Activated CD8-positive, alpha-beta memory T cell treated with anti-CD3 and anti-CD28 coated beads, Interleukin-2, amount 50 U/mL, for 4 hours (primary cell): ENCODE measurements around the gene PPP2R2D.
"Not testable (repeated sequence)": the region's sequence is repeated elsewhere in the genome, so short reads cannot be mapped to it uniquely, and the experiment has no call there.

Experiments used
- DNase-seq: peaks from one replicate; pipeline ENCODE4 v3.0.0-alpha.2; 2020

The PPP2R2D gene

DNA sequence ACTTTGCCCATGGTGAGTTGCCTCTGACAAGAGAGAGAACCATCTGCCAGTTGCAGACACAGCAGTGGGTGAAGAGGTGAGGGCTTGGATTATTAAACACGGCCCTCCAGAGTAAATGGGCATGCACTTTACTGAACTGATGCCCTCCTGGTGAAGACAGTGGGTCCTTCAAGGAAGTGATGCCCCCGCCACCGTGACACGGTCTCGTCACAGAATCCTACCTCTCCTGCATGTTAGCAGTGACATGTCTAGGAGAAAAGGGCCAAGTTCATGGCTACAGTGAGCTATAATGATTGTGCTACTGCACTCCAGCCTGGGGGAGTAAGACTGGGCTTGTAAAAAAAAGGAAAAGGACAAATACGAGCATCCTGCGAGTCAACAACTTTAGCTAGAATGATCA, 78.5 kb downstream of the PPP2R2D start:
- DNase-seq: no peak

- no peak for DNase-seq
Measured at GRCh38 chr10:131979821-131980270, 79.0 kb downstream of the PPP2R2D start.

DNA sequence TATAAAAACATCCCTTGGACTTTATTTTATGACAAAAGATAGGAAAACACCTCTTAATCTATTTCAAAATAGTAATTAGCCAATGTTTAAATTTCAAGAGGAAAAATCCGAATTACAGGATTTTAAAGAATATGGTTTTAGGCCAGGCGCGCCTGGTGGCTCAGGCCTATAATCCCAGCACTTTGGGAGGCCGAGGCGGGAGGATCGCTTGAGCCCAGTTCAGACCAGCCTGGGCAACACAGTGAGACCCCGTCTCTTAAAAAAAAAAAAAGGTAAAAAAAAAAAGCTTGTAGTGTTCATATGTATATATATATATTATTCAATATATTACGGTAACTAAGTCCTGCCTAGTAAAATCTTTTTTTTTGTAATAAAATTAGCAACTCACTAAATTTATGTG, 79.5 kb downstream of the PPP2R2D start:
- DNase-seq: no peak

- no peak for DNase-seq
Measured at GRCh38 chr10:131980761-131981428, 80.1 kb downstream of the PPP2R2D start.

DNA sequence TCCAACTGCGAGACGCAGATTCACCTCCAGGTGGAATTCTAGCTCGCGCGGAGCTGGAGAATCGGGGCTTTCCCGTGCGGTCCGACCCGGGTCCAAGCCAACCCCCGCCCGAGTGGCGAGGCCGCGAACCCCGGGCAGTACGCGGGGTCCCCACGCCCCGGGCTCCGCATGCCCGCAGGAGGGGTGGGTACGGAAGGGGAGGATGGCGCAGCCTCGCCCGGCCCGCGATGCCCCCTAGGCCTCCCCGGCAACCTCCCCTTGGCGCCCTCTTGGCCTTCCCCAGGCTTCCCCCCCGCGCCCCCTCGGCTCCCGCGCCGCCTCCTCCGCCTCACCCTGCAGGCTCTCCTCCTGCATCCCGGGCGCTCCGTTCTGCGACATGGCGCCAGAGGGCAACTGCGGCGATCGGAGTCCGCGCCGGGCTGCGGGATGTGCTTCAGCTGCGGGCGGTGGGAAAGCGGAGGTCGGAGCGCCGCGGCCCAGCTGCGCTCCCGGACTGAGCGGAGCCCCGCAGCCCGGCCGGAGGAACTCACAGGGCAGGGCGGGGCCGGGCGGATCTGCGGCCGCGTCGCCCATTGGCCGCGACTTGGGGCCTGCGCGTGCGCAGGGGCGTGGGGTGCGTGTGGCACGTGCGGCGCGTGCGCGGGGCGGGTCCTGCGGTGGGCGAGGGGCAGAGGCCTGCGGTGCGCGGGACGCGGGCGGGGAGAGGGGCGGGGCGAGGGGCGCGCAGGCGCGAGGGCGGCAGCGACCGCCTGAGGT, 80.8 kb downstream of the PPP2R2D start, which contains the start of gene BNIP3:
Gene BNIP3, minus strand, starts transcription at position 495 of the 756 bp plus-strand sequence. Its CDS starts 117 bp downstream, at position 378.
- peak; percentile 96 for DNase-seq

DNA sequence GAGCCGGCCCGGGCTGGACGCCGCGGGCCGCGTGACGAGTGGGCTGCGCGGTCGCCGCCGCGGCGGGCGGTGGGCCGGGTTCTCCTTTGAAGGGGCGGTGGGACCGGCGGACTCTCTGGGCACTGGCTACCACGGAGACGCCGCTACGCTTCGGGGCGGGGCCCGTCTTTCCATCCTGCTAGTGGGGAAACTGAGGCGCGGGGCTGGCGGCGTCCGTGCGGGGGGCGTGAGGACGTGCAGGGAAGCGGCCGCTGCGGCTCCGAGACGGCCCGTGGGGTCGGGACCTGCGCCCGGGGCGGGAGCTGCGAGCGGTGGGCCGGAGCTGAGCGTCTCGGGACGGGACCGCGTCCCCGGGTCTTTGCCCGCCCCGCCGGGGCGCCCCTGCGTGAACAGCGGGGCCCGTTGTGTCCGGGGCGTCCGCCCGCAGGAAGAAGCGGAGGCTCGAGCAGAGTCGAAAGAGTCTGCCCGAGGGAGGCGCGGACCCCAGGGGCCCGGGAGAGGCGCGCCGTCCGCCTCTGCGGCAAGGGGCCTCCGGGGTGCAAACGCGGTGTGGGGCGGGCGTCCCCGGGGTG, 81.5 kb downstream of the PPP2R2D start:
- no peak for DNase-seq

DNA sequence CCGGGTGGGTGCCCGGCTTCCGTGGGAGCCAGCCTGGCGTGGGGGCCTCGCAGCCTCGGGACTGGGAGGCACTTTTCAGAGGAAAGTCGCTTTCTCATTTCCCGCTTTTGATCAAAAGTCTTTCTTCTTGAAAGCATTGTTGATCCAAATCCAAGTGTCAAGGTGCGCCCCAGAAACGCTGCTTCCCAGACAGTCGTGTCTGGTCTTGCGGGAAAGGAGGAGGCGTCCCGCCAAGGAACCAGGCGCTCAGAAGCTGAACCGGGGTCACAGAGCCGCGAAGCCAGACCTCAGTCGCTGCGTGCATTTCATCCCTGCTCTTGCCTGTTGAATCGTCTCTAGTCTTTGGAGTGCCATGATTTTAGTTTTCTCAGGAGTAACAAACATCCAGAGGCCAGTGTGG, 82.0 kb downstream of the PPP2R2D start:
- DNase-seq: no peak

- no peak for DNase-seq
Measured at GRCh38 chr10:131983780-131984179, 83.0 kb downstream of the PPP2R2D start.

- not testable (repeated sequence) for DNase-seq
Measured at GRCh38 chr10:131986851-131987250, 86.0 kb downstream of the PPP2R2D start.

DNA sequence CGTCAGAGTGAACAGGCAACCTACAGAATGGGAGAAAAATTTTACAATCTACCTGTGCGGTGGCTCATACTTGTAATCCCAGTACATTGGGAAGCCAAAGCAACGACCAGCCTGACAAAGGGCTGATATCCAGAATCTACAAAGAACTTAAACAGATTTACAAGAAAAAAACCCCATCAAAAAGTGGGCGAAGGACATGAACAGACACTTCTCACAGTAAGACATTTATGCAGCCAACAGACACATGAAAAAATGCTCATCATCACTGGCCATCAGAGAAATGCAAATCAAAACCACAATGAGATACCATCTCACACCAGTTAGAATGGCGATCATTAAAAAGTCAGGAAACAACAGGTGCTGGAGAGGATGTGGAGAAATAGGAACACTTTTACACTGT, 86.5 kb downstream of the PPP2R2D start:
- DNase-seq: not testable (repeated sequence)

DNA sequence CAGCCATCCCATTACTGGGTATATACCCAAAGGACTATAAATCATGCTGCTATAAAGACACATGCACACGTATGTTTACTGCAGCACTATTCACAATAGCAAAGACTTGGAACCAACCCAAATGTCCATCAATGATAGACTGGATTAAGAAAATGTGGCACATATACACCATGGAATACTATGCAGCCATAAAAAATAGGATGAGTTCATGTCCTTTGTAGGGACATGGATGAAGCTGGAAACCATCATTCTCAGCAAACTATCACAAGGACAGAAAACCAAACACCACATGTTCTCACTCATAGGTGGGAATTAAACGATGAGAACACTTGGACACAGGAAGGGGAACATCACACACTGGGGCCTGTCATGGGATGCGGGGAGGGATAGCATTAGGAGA, 87.0 kb downstream of the PPP2R2D start:
- not testable (repeated sequence) for DNase-seq

GRCh38 chr10:131991726-131992125, 90.9 kb downstream of the PPP2R2D start:
- DNase-seq: no peak

- no peak for DNase-seq
Measured at GRCh38 chr10:131993275-131993674, 92.5 kb downstream of the PPP2R2D start.

DNA sequence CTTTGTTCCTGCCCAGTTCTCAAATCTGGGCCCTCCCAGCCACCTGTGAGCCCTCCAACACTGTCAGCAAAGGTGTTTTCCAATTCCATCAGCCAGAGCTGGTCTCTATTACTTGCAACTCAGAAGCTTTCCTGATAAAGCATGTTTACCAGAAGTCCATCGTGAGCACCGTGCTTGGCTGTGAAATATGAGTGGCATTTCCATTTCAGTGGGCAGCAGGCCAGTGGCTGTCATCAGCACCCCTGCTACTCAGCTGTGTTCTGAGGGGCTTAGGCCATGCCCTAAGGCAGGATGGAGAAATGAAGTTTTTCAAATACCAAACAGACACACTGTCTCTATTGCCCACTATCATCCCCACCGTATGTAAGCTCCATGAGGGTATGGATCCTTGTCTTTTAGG, 93.6 kb downstream of the PPP2R2D start:
- no peak for DNase-seq

DNA sequence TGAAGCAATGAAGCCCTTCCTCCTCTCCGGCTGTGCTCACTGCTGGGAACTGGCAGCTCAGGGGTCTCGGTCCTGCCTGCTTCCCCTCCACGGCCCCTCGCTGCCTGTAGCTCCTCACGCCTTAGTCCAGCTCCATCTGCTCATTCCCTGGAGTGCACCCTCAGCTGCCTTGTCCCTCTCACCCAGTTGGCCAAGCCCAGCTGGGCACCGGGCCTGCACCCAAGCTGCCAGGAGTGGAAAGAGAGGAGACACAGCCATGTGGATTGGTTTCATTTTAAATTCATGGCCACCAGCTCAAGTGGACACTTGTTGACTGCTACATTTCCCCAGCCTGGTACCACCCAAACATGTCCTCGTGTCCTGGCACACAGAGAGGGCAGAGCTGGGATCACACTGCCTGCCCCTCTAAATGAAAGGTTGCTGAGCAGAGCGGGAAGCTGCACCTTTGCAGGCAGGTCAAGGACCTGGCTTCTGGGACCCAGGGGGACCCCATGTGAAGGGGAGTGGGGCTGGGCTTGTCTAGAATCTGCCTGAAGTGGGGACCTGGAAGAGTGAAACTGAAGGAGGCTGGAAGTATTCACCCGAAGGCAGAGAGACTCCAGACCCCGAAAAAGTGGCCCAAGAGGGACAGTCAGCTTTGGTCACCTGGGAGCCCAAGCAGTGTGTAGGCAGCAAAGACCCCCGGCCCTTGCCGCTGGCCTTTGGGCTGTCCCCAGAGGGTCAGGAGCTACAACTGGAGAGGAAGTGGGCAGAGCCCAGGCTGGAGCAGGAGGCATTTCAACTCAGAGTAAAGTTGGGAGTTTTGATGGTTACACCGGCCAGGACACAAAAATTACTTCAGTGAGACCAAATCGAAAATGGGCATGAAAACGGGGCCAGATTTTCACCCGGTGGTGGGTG, 95.9 kb downstream of the PPP2R2D start:
- DNase-seq: no peak

- DNase-seq: no peak
Measured at GRCh38 chr10:131997366-131998049, 96.7 kb downstream of the PPP2R2D start.

- no peak for DNase-seq
Measured at GRCh38 chr10:131998050-131998844, 97.4 kb downstream of the PPP2R2D start.

DNA sequence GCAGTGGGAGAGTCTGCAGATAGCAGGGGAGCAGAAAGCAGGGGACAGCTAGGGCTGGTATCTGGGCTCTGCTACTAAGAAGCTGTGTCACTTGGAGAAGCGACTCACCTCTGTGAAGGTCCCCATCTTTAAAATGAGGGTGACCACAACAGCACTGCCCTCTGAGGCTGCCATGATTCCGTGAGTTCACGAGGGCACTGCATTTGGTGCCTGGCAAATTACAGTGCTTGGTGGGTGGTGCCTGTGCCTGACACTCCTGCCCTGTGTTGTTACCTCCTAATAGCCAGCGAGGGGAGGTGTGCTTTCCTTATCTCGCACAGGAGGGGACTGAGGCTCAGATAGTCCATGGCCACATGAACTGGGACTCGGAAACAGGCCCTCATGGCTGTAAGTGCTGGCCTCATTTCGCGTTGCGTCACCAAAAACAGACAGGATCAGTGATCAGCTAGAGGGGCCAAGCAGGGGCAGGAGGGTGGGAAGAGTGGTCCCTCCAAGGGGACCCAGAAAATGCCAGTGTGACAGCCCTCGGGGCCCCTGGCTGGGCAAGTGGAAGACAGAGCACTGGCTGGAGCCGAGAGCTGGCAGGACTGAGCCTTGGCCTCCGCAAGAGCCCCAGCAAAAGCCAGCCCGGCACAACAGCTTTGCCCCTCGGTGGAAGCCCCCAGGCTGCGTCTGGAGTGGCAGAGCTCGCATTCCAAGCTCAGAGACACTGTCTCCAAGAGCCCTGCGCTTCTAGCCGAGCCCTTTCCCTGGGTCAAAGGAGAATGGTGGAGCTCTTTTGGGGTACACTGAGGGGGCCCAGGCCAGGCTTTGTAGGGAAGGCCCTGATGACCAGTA, 98.3 kb downstream of the PPP2R2D start:
- no peak for DNase-seq

- no peak for DNase-seq
Measured at GRCh38 chr10:132001238-132001972, 100.6 kb downstream of the PPP2R2D start.

- DNase-seq: no peak
Measured at GRCh38 chr10:132002004-132002403, 101.2 kb downstream of the PPP2R2D start.
